Astrocyte of the spinal cord (primary cell): ENCODE measurements around the gene TMEM18.
"Not testable (repeated sequence)": the region's sequence is repeated elsewhere in the genome, so short reads cannot be mapped to it uniquely, and the experiment has no call there.

Experiments used
- DNase-seq: peaks from one replicate; pipeline ENCODE4 v3.0.0; 2011; ENCODE audit warnings: low read depth, low spot score
- H3K4me3 ChIP-seq: 2 replicates; pipeline ENCODE4 v1.5.1; 2011; ENCODE audit warnings: low read depth, mild to moderate bottlenecking, low read length, moderate library complexity
- in situ Hi-C: cut with HindIII; loops from 2 replicates; pipeline ENCODE4 v1.10.0; 2017; ENCODE audit warnings: low sequenced_read_pairs
- TF ChIP-seq, protein P1 (sequence below): IDR thresholded peaks from 2 replicates; pipeline ENCODE4 v1.5.1; 2012; ENCODE audit warnings: low read depth, mild to moderate bottlenecking, low read length, inconsistent platforms

The TMEM18 gene

DNA sequence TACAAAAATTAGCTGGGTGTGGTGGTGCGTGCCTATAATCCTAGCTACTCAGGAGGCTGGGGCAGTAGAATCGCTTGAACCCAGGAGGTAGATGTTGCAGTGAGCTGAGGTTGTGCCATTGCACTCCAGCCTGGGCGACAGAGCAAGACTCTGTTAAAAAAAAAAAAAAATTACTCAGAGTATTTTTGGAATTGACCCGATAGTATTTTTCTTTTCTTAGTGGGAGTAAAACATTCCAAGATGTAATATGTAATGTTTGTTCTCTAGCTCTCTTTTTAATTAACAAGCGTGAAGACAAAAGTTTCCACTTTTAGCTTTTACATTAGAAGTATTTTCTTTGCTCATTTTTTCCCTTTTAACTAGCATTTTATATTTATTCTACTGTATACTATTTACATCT is 12.0 kb upstream of the TMEM18 start:
- TF ChIP-seq, protein P1, sequence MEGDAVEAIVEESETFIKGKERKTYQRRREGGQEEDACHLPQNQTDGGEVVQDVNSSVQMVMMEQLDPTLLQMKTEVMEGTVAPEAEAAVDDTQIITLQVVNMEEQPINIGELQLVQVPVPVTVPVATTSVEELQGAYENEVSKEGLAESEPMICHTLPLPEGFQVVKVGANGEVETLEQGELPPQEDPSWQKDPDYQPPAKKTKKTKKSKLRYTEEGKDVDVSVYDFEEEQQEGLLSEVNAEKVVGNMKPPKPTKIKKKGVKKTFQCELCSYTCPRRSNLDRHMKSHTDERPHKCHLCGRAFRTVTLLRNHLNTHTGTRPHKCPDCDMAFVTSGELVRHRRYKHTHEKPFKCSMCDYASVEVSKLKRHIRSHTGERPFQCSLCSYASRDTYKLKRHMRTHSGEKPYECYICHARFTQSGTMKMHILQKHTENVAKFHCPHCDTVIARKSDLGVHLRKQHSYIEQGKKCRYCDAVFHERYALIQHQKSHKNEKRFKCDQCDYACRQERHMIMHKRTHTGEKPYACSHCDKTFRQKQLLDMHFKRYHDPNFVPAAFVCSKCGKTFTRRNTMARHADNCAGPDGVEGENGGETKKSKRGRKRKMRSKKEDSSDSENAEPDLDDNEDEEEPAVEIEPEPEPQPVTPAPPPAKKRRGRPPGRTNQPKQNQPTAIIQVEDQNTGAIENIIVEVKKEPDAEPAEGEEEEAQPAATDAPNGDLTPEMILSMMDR: no peak
- DNase-seq: no peak
- in situ Hi-C loops: no loop called here
- H3K4me3 ChIP-seq: no peak overlapping the region

DNA sequence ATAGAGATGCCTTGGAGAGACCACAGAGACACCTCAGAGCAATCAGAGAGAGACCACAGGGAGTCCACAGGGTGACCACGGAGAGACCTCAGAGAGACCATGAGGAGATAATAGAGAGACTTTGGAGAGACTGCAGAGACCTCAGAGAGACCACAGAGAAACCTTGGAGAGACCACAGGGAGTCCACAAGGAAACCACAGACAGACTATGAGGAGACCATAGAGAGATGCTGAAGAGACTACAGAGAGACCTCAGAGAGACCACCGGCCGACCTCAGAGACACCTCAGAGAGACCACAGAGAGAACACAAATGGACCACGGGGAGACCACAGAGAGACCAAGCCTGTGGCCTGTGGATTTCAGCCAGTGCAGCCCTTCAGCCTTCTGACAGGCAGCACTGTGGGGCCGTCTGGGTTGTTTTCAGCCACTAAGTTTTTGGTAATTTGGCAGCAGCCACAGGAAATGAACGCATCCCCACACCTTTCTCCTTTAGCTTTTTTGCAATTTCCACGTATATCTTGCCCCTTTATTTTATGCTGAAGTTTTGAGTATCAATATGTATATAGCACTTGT is 11.4 kb upstream of the TMEM18 start:
- in situ Hi-C loops: no loop called here
- no peak overlapping the region for H3K4me3 ChIP-seq
- no peak for DNase-seq
- TF ChIP-seq, protein P1: no peak

DNA sequence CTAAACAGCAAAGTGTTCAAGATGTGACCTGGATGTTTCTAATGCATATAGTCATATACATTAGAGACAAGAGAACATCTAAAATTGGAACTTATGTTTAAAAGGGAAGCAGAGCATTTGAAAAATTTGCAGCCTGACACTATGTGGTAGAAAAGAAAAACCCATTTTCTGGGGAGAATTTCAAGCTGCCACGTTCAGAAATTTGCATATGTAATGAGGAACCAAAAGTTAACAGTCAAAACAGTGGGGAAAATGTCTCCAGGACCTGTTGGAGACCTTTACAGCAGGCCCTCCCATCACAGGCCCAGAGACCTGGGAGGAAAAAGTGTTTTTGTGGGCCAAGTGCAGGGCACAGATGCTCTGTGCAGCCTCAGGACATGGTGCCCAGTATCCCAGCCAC is 8.2 kb upstream of the TMEM18 start:
- DNase-seq: no peak
- in situ Hi-C loops: no loop called here
- TF ChIP-seq, protein P1: no peak
- no peak overlapping the region for H3K4me3 ChIP-seq

DNA sequence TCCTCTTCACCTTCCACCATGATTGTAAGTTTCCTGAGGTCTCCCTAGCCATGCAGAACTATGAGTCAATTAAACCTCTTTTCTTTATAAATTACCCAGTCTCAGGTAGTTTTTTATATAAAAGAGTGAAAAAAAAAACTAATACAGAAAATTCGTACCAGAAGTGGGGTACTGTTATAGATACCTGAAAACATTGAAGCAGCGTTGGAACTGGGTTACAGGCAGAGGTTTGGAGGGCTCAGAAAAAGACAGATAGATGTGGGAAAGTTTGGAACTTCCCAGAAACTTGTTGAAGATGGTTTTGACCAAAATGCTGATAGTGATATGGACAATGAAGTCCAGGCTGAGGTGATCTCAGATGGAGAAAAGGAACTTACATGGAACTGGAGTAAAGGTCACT is 7.7 kb upstream of the TMEM18 start:
- in situ Hi-C loops, DNase-seq, H3K4me3 ChIP-seq: not testable (repeated sequence)

DNA sequence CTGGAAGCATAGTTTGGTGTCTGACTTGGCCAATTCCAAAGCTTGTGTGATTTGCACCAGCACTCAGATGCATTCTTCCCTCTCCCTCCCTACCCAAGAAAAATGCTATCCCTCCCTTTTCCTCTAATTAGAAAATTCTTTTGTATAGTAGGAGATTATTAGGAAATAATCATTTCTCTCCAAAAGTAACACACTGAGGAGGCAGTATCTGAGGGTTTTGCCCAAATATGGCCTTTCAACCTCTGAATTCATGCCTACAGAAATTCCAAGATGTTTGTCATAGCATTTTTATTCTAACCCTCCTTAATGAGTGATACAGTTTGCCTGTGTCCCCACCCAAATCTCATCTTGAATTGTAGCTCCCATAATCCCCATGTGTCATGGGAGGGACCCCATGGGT is 5.0 kb upstream of the TMEM18 start:
- no peak overlapping the region for H3K4me3 ChIP-seq
- TF ChIP-seq, protein P1: no peak
- in situ Hi-C loops: no loop called here
- DNase-seq: no peak

DNA sequence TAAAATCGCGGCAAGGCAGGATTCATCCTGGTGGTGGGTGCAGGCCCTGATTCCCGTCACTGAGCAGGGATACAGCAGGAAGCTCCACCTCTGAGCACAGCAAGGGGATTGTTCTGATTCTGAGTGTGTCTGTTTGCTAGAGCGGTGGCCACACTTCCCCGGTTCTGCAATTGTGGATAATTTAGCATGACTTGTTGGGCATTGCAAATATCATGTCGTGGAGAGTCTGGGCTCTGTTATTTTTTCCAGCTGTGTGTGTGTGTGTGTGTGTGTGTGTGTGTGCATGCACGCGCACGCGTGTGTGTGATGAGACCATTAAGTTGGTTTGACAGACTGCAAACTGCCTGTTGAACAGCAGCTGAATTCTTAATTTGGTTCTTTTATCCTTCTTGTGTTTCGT is 4.1 kb upstream of the TMEM18 start:
- TF ChIP-seq, protein P1: no peak
- no peak for DNase-seq
- in situ Hi-C loops: no loop called here
- H3K4me3 ChIP-seq: no peak overlapping the region

DNA sequence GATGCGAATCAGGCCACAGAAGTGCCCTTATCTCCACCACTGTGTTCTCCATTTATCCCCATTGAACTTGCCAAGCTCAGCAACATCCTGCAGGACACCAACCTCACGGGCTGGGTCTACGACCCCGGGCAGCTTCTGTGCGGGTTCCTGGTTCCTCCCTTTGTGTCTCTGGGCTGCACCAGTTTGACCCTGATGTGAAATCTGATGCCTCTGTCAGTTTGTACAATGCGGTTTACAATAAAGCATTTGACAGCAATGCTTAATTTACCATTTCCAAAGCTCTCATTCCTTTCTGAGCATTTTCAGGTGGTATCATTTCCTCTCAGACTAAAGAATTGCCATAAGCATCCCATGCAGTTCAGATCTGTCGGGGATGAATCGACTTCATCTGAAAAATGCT is 3.3 kb upstream of the TMEM18 start:
- no peak overlapping the region for H3K4me3 ChIP-seq
- DNase-seq: no peak
- in situ Hi-C loops: no loop called here
- TF ChIP-seq, protein P1: no peak
